Mesothelial cell of epicardium (in vitro differentiated cells): ENCODE measurements around the gene PELI2. TPM values are rescaled to one million over a fixed set of nuclear protein-coding genes. Genes with fewer than 3 reads are reported as not detected.
A peak's percentile ranks its signal among the peaks of the same experiment; 100 is the strongest.

ENCODE experiments used
- DNase-seq, 2 experiments: peaks; one replicate each; pipeline ENCODE4 v3.0.0; 2021; ENCODE audit warnings: low spot score in 2 of 2; ENCODE audit not compliant: unreplicated experiment in 2 of 2
- H3K27ac Mint-ChIP-seq: 2 replicates; pipeline ENCODE4 v1.8.0; 2021; ENCODE audit warnings: mixed read lengths
- H3K27me3 Mint-ChIP-seq: 2 replicates; pipeline ENCODE4 v1.8.0; 2021; ENCODE audit warnings: low read depth, mixed read lengths
- H3K36me3 Mint-ChIP-seq: 2 replicates; pipeline ENCODE4 v1.8.0; 2021; ENCODE audit warnings: mixed read lengths
- H3K4me1 Mint-ChIP-seq: 2 replicates; pipeline ENCODE4 v1.8.0; 2021; ENCODE audit warnings: mixed read lengths
- H3K4me3 Mint-ChIP-seq: 2 replicates; pipeline ENCODE4 v1.8.0; 2021; ENCODE audit warnings: mild to moderate bottlenecking, moderate library complexity, mixed read lengths
- H3K9me3 Mint-ChIP-seq: 2 replicates; pipeline ENCODE4 v1.8.0; 2021; ENCODE audit warnings: mixed read lengths
- total RNA-seq: library from RNA; stranded (reverse); gene quantifications from 3 replicates; pipeline ENCODE4 v1.2.1, GENCODE V29; 2021
- TF ChIP-seq, protein P1 (sequence below): fragments of 200-600 bp; sonication (generic); IDR thresholded peaks from one replicate; pipeline ENCODE4 v1.5.0; 2021; ENCODE audit warnings: antibody characterized with exemption; ENCODE audit not compliant: unreplicated experiment

Gene PELI2
- total RNA-seq, 1 donor from 2014 or later: 10.0 TPM

GRCh38 chr14:56274556-56274955 lies 156.3 kb downstream of the PELI2 start:
- Mint-ChIP-seq H3K4me1 (no peaks in the 10 kb centered on the region), H3K36me3 (no peaks in the 10 kb centered on the region), H3K27ac (no peak overlapping the region), H3K9me3 (no peaks in the 10 kb centered on the region), H3K4me3 (no peak overlapping the region), H3K27me3 (no peaks in the 10 kb centered on the region)
- TF ChIP-seq, protein P1, sequence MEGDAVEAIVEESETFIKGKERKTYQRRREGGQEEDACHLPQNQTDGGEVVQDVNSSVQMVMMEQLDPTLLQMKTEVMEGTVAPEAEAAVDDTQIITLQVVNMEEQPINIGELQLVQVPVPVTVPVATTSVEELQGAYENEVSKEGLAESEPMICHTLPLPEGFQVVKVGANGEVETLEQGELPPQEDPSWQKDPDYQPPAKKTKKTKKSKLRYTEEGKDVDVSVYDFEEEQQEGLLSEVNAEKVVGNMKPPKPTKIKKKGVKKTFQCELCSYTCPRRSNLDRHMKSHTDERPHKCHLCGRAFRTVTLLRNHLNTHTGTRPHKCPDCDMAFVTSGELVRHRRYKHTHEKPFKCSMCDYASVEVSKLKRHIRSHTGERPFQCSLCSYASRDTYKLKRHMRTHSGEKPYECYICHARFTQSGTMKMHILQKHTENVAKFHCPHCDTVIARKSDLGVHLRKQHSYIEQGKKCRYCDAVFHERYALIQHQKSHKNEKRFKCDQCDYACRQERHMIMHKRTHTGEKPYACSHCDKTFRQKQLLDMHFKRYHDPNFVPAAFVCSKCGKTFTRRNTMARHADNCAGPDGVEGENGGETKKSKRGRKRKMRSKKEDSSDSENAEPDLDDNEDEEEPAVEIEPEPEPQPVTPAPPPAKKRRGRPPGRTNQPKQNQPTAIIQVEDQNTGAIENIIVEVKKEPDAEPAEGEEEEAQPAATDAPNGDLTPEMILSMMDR: no peak
- no peak for DNase-seq

DNA sequence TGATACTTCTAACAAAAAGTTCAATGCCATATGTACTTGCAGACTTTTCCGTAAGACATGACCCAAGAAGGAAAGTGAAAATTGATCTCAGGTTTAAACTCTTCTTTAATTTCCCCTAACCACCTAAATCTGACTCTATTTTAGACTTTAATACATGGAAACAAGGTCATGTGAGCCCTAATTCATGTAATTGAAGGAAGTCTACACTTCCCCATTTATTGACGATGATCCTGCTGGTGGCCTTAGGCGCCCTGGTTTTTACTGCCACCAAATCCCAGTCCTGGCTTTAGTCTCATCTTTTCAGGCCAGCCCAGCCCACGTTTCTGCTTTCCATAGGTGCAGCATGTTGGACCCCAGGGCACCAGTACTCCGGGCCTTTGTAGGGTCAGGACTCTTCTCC lies 157.9 kb downstream of the PELI2 start:
- no peak overlapping the region for H3K4me3 Mint-ChIP-seq
- no peak overlapping the region for H3K27ac Mint-ChIP-seq
- H3K36me3 Mint-ChIP-seq: no peaks in the 10 kb centered on the region
- H3K9me3 Mint-ChIP-seq: no peaks in the 10 kb centered on the region
- TF ChIP-seq, protein P1: no peak
- H3K4me1 Mint-ChIP-seq: no peaks in the 10 kb centered on the region
- no peaks in the 10 kb centered on the region for H3K27me3 Mint-ChIP-seq
- no peak for DNase-seq

GRCh38 chr14:56278383-56278782 lies 160.2 kb downstream of the PELI2 start:
- Mint-ChIP-seq H3K9me3 (no peaks in the 10 kb centered on the region), H3K36me3 (no peaks in the 10 kb centered on the region), H3K4me1 (peaks cover 3% of the 10 kb centered on the region), H3K4me3 (no peak overlapping the region), H3K27ac (no peak overlapping the region), H3K27me3 (no peaks in the 10 kb centered on the region)
- DNase-seq: no peak
- TF ChIP-seq, protein P1: no peak

DNA sequence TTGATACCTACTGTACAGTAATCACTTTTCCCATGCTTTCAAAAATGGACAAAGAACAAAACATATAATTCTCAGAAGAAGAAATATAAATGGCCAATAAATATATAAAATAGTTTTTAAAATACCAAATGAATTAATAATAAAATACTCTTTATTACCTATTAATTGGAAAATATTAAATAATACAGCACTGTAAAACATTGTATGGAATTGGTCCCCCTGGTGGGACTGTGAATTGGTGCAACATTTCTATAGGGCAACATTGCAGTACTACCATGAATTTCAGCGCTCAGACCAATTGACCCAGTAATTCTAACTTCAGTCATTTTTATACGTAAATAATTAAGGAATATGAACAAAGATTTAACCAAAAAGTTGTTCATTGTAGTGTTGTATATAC lies 162.6 kb downstream of the PELI2 start:
- Mint-ChIP-seq H3K27me3 (no peaks in the 10 kb centered on the region), H3K27ac (no peak overlapping the region), H3K4me1 (peaks cover 3% of the 10 kb centered on the region), H3K4me3 (no peak overlapping the region), H3K36me3 (no peaks in the 10 kb centered on the region), H3K9me3 (no peaks in the 10 kb centered on the region)
- DNase-seq: no peak
- TF ChIP-seq, protein P1: peak; percentile 45

- Mint-ChIP-seq H3K27ac (no peak overlapping the region), H3K4me1 (peaks cover 3% of the 10 kb centered on the region), H3K9me3 (no peaks in the 10 kb centered on the region), H3K4me3 (no peak overlapping the region), H3K36me3 (no peaks in the 10 kb centered on the region), H3K27me3 (no peaks in the 10 kb centered on the region)
- no peak for DNase-seq
- TF ChIP-seq, protein P1: no peak
Observed at GRCh38 chr14:56282179-56282578, 164.0 kb downstream of the PELI2 start.

GRCh38 chr14:56284641-56285040 lies 166.4 kb downstream of the PELI2 start:
- no peak for DNase-seq
- no peak overlapping the region for H3K4me3 Mint-ChIP-seq
- TF ChIP-seq, protein P1: no peak
- no peaks in the 10 kb centered on the region for H3K9me3 Mint-ChIP-seq
- H3K4me1 Mint-ChIP-seq: peaks cover 3% of the 10 kb centered on the region
- peaks cover 3% of the 10 kb centered on the region for H3K36me3 Mint-ChIP-seq
- no peaks in the 10 kb centered on the region for H3K27me3 Mint-ChIP-seq
- no peak overlapping the region for H3K27ac Mint-ChIP-seq
